Central memory CD4-positive, alpha-beta T cell (primary cell): ENCODE results near the gene RTP2.

Source experiments
- DNase-seq: peaks from one replicate; pipeline ENCODE4 v3.0.0; 2022

RTP2 gene

GRCh38 chr3:187665764-187666402 is 36.5 kb downstream of the RTP2 start:
- no peak for DNase-seq

- DNase-seq = no peak
Measured at GRCh38 chr3:187665010-187665409, 37.3 kb downstream of the RTP2 start.

GRCh38 chr3:187662848-187663409 is 39.4 kb downstream of the RTP2 start:
- DNase-seq = no peak

- no peak for DNase-seq
Measured at GRCh38 chr3:187661267-187661666, 41.1 kb downstream of the RTP2 start.

DNA sequence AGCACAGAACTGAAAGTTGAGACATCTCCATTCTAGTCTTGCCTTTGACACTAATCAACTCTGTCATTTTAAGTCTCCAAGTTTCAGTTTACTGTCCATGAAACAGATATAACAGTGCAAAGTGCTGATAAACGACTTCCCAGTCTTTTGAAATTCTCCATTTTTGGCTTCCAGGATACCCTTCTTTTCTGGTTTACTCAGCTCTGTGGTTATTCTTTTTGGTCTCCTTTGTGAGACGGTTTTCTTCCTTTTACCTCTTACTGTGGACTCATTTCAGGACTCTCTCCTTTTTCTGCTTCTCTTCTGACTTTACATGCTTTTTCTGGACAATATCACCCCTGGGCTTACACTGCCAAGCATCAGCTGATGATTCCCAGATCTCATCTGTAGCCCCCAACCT is 51.1 kb downstream of the RTP2 start:
- DNase-seq = no peak
